Measurements from ENCODE around the gene RTEL1.

DNA sequence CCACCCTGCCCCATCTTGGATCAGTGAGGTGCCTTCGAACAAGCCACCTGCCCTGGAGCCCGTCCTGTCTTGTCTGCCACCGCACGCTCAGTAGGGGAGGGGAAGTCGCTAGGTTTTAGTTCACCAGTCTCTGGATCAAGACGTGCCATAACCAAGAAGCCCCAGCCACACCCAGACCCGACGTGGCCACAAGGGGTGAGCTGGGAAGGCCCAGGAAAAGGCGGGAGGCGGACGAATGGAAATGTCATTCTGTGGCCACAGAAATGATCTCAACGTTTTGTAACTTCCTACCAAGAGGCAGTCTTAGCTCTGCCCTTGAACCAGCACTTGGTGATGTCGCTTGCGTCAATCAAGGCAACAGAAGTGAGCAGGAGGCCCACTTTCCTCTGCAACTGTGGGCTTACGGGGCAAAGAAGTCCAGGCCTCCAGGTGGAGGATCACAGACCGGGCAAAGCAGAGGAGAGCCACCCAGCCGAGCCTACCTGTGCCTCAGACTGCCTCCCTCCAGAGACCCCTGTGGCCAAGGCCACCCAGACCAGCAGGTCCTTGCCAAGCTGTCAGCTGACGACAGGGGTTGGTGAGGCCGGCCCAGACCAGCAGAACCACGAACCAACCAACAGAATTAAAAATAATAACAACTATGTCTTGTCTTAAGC lies 45.7 kb upstream of the RTEL1 start:
- TF ChIP-seq, protein P1, sequence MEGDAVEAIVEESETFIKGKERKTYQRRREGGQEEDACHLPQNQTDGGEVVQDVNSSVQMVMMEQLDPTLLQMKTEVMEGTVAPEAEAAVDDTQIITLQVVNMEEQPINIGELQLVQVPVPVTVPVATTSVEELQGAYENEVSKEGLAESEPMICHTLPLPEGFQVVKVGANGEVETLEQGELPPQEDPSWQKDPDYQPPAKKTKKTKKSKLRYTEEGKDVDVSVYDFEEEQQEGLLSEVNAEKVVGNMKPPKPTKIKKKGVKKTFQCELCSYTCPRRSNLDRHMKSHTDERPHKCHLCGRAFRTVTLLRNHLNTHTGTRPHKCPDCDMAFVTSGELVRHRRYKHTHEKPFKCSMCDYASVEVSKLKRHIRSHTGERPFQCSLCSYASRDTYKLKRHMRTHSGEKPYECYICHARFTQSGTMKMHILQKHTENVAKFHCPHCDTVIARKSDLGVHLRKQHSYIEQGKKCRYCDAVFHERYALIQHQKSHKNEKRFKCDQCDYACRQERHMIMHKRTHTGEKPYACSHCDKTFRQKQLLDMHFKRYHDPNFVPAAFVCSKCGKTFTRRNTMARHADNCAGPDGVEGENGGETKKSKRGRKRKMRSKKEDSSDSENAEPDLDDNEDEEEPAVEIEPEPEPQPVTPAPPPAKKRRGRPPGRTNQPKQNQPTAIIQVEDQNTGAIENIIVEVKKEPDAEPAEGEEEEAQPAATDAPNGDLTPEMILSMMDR (IDR thresholded peaks at IDR 0.05 in 8 of 11, conservative IDR thresholded peaks at IDR 0.05 in 3 of 11) = peak in 2 of 11 experiments; percentile 20 to 24
- TF ChIP-seq POLR2AphosphoS5 (IDR thresholded peaks at IDR 0.05) = peak in 1 of 3 donors; percentile 49
